HG03025 (cell line): ENCODE measurements around the gene TEKTIP1.
"Not testable (repeated sequence)": the region's sequence is repeated elsewhere in the genome, so short reads cannot be mapped to it uniquely, and the experiment has no call there.

ENCODE experiments used
- ATAC-seq: cut with Tn5 transposase; IDR thresholded peaks from one replicate; pipeline ENCODE4 v1.9.1; 2021; ENCODE audit warnings: mild to moderate bottlenecking, moderate library complexity; ENCODE audit not compliant: unreplicated experiment, low FRiP score

Gene TEKTIP1

GRCh38 chr19:3555653-3556422, 16.9 kb downstream of the TEKTIP1 start:
- ATAC-seq: no peak

- ATAC-seq: no peak
Observed at GRCh38 chr19:3556423-3556977, 17.5 kb downstream of the TEKTIP1 start.

- no peak for ATAC-seq
Observed at GRCh38 chr19:3556978-3557460, 18.0 kb downstream of the TEKTIP1 start.

GRCh38 chr19:3557461-3558248, 18.7 kb downstream of the TEKTIP1 start, which contains the start of gene MFSD12:
Gene MFSD12 (minus strand): TSS chr19:3557586. CDS start chr19:3557403, 183 bp downstream.
- peak; percentile 86 for ATAC-seq

GRCh38 chr19:3563709-3564524, 24.9 kb downstream of the TEKTIP1 start:
- ATAC-seq: no peak

- no peak for ATAC-seq
Observed at GRCh38 chr19:3565139-3565538, 26.2 kb downstream of the TEKTIP1 start.

- ATAC-seq: not testable (repeated sequence)
Observed at GRCh38 chr19:3570042-3570441, 31.1 kb downstream of the TEKTIP1 start.

- ATAC-seq: no peak
Observed at GRCh38 chr19:3570606-3571011, 31.6 kb downstream of the TEKTIP1 start.

- peak; percentile 77 for ATAC-seq
Observed at GRCh38 chr19:3572132-3572854, 33.3 kb downstream of the TEKTIP1 start.

- ATAC-seq: no peak
Observed at GRCh38 chr19:3572855-3573161, 33.8 kb downstream of the TEKTIP1 start, which contains the start of gene HMG20B. Gene HMG20B (plus strand): TSS chr19:3572944. CDS start chr19:3573310, 366 bp downstream.

- ATAC-seq: peak; percentile 7
Observed at GRCh38 chr19:3573162-3573857, 34.3 kb downstream of the TEKTIP1 start.

- no peak for ATAC-seq
Observed at GRCh38 chr19:3573858-3574637, 35.1 kb downstream of the TEKTIP1 start.

GRCh38 chr19:3575260-3575741, 36.3 kb downstream of the TEKTIP1 start:
- ATAC-seq: no peak

GRCh38 chr19:3575949-3576673, 37.1 kb downstream of the TEKTIP1 start:
- no peak for ATAC-seq

- ATAC-seq: no peak
Observed at GRCh38 chr19:3576696-3577443, 37.9 kb downstream of the TEKTIP1 start.

GRCh38 chr19:3577723-3578344, 38.9 kb downstream of the TEKTIP1 start:
- no peak for ATAC-seq
